ENCODE results near the gene VSTM2B. TPM values are rescaled to one million over a fixed set of nuclear protein-coding genes. Genes with fewer than 3 reads are reported as not detected.

VSTM2B gene
- total RNA-seq, 1 experiment from 2014 or later: 0.31 TPM

DNA sequence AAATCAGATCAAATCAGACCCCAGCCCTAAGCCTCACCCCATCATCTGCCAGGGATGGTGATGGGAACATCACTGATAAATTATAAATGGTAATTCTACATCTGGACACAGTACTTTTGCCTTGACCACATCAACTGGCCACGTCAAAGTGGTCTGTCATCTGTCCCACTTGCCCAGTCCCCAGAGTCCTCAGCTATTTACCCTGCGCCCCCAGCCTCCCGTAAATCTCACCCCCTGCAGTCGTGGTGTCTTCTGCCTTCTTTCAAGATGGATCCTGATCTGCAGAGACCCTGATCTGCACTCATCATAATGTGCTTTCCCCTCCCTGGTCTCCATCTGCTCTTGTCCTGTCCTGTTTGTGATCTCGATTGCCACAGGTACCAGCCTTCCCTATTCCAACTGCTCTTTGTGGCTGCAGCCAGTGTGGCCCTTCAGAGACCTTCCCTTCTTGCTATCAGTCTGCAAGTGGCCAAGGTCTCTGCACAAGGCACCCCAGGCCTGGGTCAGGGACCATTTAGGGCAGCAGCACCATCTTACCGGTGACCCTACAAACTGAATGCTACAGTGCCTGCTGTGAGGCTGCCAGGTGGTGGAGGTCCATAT is 53.6 kb downstream of the VSTM2B start:
- no peak overlapping the region for H3K18ac ChIP-seq (ENCODE audit: insufficient read length, low read depth, low read length)
- peak; percentile 7 for DNase-seq
- Mint-ChIP-seq H3K9me3 (no peaks in the 10 kb centered on the region; a peak in 1 of 5 replicates), H3K27ac (no peak overlapping the region), H3K27me3 (ENCODE audit: low read depth) (peaks cover 70% of the 10 kb centered on the region), H3K4me3 (no peak overlapping the region), H3K36me3 (ENCODE audit: insufficient read depth in 1 of 3, low read depth in 3 of 3) (no peaks in the 10 kb centered on the region; a peak in 1 of 7 replicates), H3K4me1 (peaks cover 19 to 21% of the 10 kb centered on the region in 2 experiments)
- H2BK15ac ChIP-seq (ENCODE audit: low read depth, low read length): no peak overlapping the region
- no peak overlapping the region for H4K8ac ChIP-seq (replicated peaks; ENCODE audit: insufficient read length, low read depth, low read length)
- no peaks in the 10 kb centered on the region for H3K27me3 ChIP-seq (ENCODE audit: insufficient read depth, low read length)
- no peaks in the 10 kb centered on the region for H3K23me2 ChIP-seq (ENCODE audit: insufficient read length, low read depth, low read length, poor library complexity, severe bottlenecking)
- no peak overlapping the region for H4K5ac ChIP-seq (ENCODE audit: insufficient read length, low read depth, low read length)
- no CpG with 5 or more reads among the region's 6 CpGs for WGBS (ENCODE audit: extremely low coverage, insufficient read length, low lambda C conversion rate)
- no peak overlapping the region for H3K4me2 ChIP-seq (ENCODE audit: insufficient read depth, insufficient read length, low read length)
- H3K9ac ChIP-seq (ENCODE audit: extremely low read depth, insufficient read length, low read length): no peak overlapping the region
- H2BK5ac ChIP-seq (ENCODE audit: insufficient read length, low read length): no peak overlapping the region
- no peaks in the 10 kb centered on the region for H3K79me2 ChIP-seq (ENCODE audit: insufficient read depth, low read length)
- H4K20me1 ChIP-seq (ENCODE audit: control insufficient read depth, insufficient read depth, insufficient read length): no peaks in the 10 kb centered on the region
- no peak overlapping the region for H3K56ac ChIP-seq (ENCODE audit: insufficient read length, low read depth, low read length)
- no peak overlapping the region for H3K23ac ChIP-seq (ENCODE audit: insufficient read length, low read depth, low read length)
- H3K79me1 ChIP-seq (ENCODE audit: insufficient read depth, low read depth, low read length, poor library complexity, severe bottlenecking): no peaks in the 10 kb centered on the region
- TF ChIP-seq CTCF (conservative IDR thresholded peaks at IDR 0.05): no peak
- H3K14ac ChIP-seq (ENCODE audit: insufficient read depth, low read length): no peak overlapping the region
- no peak overlapping the region for H4K91ac ChIP-seq (ENCODE audit: insufficient read length, low read depth, low read length)
- no peak overlapping the region for H3T11ph ChIP-seq (ENCODE audit: low read length)
- H2BK12ac ChIP-seq (ENCODE audit: insufficient read length, low read depth, low read length): no peak overlapping the region
- H3K9me3 ChIP-seq (ENCODE audit: control insufficient read depth, low read depth, low read length): no peaks in the 10 kb centered on the region
- H2AFZ ChIP-seq (ENCODE audit: low read length): no peak overlapping the region
- H2BK20ac ChIP-seq (ENCODE audit: low read depth, low read length, poor library complexity, severe bottlenecking): no peak overlapping the region
- H3K4me1 ChIP-seq (ENCODE audit: insufficient read depth, low read length): no peaks in the 10 kb centered on the region
- H3K4ac ChIP-seq (ENCODE audit: low read depth, low read length): no peak overlapping the region
- no peak overlapping the region for H2BK120ac ChIP-seq (ENCODE audit: low read depth, low read length, poor library complexity, severe bottlenecking)
- no peak overlapping the region for H3K27ac ChIP-seq (ENCODE audit: insufficient read length, low read depth, low read length)
- no peak overlapping the region for H2AK5ac ChIP-seq (ENCODE audit: insufficient read length, low read length)
